RWPE2 (cell line): ENCODE measurements around the gene HS2ST1.

ENCODE experiments used
- ATAC-seq: fragments of 200-7000 bp; cut with Tn5 transposase; 3 replicates; pipeline ENCODE4 v1.9.1; 2021; ENCODE audit warnings: low read depth
- DNase-seq: peaks from one replicate; pipeline ENCODE4 v3.0.0-alpha.2; 2020; ENCODE audit warnings: low spot score
- H3K27ac ChIP-seq: fragments of 450-650 bp; 2 replicates; pipeline ENCODE4 v1.5.1; 2017; ENCODE audit warnings: mild to moderate bottlenecking; ENCODE audit not compliant: poor library complexity, severe bottlenecking
- H3K27me3 ChIP-seq: fragments of 250-450 bp; sonication (Bioruptor Pico); 2 replicates; pipeline ENCODE4 v1.5.1; 2021; ENCODE audit warnings: mild to moderate bottlenecking, moderate library complexity; ENCODE audit not compliant: insufficient read depth, poor library complexity, severe bottlenecking
- H3K36me3 ChIP-seq: fragments of 250-450 bp; sonication (Bioruptor Pico); 2 replicates; pipeline ENCODE4 v1.5.1; 2020; ENCODE audit warnings: low read depth, mild to moderate bottlenecking, moderate library complexity
- H3K4me1 ChIP-seq: fragments of 250-450 bp; sonication (Bioruptor Pico); 2 replicates; pipeline ENCODE4 v1.5.1; 2021; ENCODE audit warnings: mild to moderate bottlenecking, moderate library complexity; ENCODE audit not compliant: insufficient read depth, poor library complexity, severe bottlenecking
- H3K4me3 ChIP-seq: fragments of 250-450 bp; sonication (Bioruptor Pico); 2 replicates; pipeline ENCODE4 v1.5.1; 2021; ENCODE audit warnings: mild to moderate bottlenecking, moderate library complexity; ENCODE audit not compliant: severe bottlenecking
- H3K9me3 ChIP-seq: fragments of 250-450 bp; sonication (Bioruptor Pico); 2 replicates; pipeline ENCODE4 v1.5.1; 2021; ENCODE audit warnings: mild to moderate bottlenecking, moderate library complexity; ENCODE audit not compliant: severe bottlenecking
- CTCF ChIP-seq: fragments of 450-650 bp; IDR thresholded peaks from one replicate; pipeline ENCODE4 v1.5.1; 2017; ENCODE audit warnings: mild to moderate bottlenecking, moderate library complexity; ENCODE audit not compliant: poor library complexity, severe bottlenecking

Gene HS2ST1

DNA sequence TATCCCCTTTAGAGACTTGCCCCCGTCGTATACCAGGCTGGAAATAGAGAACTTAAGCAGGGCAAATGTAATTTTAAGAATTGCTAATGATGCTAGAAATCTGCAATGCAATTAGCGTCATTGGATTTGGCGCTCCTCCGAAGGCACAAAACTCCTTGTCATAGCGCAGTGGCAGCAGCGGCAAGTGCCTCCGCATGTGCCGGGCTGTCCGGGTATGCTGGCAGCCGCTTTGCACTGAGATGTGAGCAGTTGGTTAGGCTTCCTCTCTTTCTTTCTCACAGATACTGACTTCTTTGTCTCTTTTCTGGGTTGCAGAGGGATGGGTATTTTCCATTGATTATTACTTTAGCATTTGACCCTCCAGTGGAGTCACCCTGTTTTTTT lies 220.9 kb downstream of the HS2ST1 start:
- no peak for TF ChIP-seq CTCF
- ATAC-seq, result no peak
- H3K4me1 ChIP-seq, result peaks cover under 1% of the 10 kb centered on the region
- H3K4me3 ChIP-seq, result no peak overlapping the region
- H3K36me3 ChIP-seq, result no peaks in the 10 kb centered on the region
- no peak for DNase-seq
- H3K27me3 ChIP-seq, result no peaks in the 10 kb centered on the region
- H3K9me3 ChIP-seq, result no peaks in the 10 kb centered on the region
- H3K27ac ChIP-seq, result no peak overlapping the region

DNA sequence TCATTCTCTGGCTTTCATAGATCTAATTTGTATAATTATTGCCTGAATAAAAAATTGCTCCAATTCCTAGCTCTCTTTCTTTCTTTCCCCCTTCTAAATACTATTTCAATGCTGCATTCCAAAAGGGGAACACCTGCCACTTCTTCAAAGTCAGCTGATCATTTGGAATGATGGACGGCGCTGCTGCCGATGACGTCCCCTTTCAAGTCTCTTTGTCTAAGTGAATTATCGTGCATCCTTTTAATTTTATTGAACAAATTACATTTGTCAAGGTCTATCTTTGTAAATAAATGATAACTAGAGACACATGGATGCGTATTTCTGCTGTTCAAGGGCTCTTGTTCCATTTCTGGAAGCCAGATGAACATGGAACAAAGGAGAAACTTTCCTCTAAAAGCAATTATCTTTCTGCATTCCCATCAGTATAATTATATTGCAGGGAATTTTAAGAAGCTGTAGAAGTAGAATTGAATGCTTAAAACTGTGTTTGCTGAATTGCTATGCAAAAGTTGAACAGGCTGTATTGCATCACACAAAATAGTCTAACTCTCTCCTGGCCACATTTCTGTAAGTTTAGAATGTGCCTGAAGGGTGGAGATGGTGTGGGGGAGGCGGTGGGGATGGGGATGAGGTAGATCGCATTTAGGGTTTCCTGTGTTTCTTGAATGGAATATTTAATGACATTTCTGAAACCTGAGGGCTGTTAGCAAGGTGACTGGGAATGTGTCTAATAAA lies 222.3 kb downstream of the HS2ST1 start:
- H3K4me3 ChIP-seq, result no peak overlapping the region
- H3K27ac ChIP-seq, result no peak overlapping the region
- DNase-seq (no peak), ATAC-seq (no peak)
- H3K36me3 ChIP-seq, result no peaks in the 10 kb centered on the region
- peaks cover 10% of the 10 kb centered on the region for H3K4me1 ChIP-seq
- no peaks in the 10 kb centered on the region for H3K9me3 ChIP-seq
- TF ChIP-seq CTCF, result no peak
- H3K27me3 ChIP-seq, result no peaks in the 10 kb centered on the region

GRCh38 chr1:87137342-87137739 lies 222.9 kb downstream of the HS2ST1 start:
- TF ChIP-seq CTCF, result no peak
- ATAC-seq (no peak), DNase-seq (no peak)
- Histone ChIP-seq H3K27ac (no peak overlapping the region), H3K27me3 (no peaks in the 10 kb centered on the region), H3K9me3 (no peaks in the 10 kb centered on the region), H3K36me3 (no peaks in the 10 kb centered on the region), H3K4me3 (no peak overlapping the region), H3K4me1 (peaks cover 10% of the 10 kb centered on the region)

DNA sequence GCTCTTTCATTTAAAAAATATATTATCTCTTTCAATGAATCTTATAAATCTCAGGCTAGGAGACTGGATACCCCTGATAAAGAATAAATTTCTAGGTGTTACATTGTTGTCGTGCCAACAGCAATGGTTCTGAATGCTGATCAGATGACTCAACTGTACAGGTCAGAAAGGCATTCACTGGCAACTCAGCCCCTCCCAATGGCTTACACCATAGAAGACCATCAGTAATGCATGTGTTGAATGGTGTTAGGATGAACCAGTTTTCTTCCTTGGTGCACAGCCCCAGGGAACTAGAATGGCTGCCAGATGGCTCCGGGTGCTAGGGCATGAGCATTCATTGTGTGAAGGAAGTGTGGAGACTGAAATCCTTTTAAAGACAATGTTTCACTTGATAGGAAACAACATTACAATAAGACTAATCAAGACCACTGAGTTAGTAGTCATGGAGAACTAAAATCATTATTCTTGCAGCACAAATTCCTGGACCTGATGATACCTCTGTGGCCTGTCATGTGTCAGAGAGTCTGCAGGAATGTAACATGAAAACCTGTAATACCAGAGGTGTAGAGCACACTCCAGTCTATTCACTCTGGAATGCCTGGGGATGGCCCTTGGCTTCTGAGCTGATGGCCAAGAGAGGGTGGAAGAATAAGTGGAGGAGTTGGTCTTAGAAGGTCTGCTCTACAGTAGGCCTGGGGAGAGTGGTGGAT lies 226.6 kb downstream of the HS2ST1 start:
- Histone ChIP-seq H3K4me3 (no peak overlapping the region), H3K9me3 (no peaks in the 10 kb centered on the region), H3K27me3 (no peaks in the 10 kb centered on the region), H3K27ac (peak overlapping the region; percentile 42), H3K4me1 (peaks cover 10% of the 10 kb centered on the region), H3K36me3 (no peaks in the 10 kb centered on the region)
- no peak for TF ChIP-seq CTCF
- ATAC-seq, result peak; percentile 99
- no peak for DNase-seq

GRCh38 chr1:87141556-87141955 lies 227.1 kb downstream of the HS2ST1 start:
- ATAC-seq (no peak), DNase-seq (no peak)
- Histone ChIP-seq H3K4me1 (peaks cover 10% of the 10 kb centered on the region), H3K9me3 (no peaks in the 10 kb centered on the region), H3K27ac (peak overlapping the region; percentile 42), H3K4me3 (no peak overlapping the region), H3K27me3 (no peaks in the 10 kb centered on the region), H3K36me3 (no peaks in the 10 kb centered on the region)
- TF ChIP-seq CTCF, result no peak
